Muscle layer of duodenum (tissue), 2 donors: ENCODE measurements around the gene CTTNBP2.

ENCODE experiments used
- H3K27ac ChIP-seq: one replicate; pipeline ENCODE4 v1.7.0; 2013; ENCODE audit warnings: mild to moderate bottlenecking, low read length
- H3K27me3 ChIP-seq: one replicate; pipeline ENCODE4 v1.7.0; 2013; ENCODE audit warnings: low read depth, mild to moderate bottlenecking, control low read depth, low read length
- H3K36me3 ChIP-seq, 2 donors: one replicate each; pipeline ENCODE4 v1.7.0; 2013; ENCODE audit warnings: low read length in 2 of 2, control low read depth in 1 of 2, mild to moderate bottlenecking in 1 of 2; ENCODE audit not compliant: insufficient read depth in 2 of 2, control insufficient read depth in 1 of 2
- H3K4me1 ChIP-seq, 2 donors: one replicate each; pipeline ENCODE4 v1.7.0; 2013; ENCODE audit warnings: low read length in 2 of 2, mild to moderate bottlenecking in 2 of 2, control low read depth in 1 of 2, moderate library complexity in 1 of 2; ENCODE audit not compliant: insufficient read depth in 2 of 2, control insufficient read depth in 1 of 2
- H3K4me3 ChIP-seq, 2 donors: one replicate each; pipeline ENCODE4 v1.7.0; 2013; ENCODE audit warnings: low read length in 2 of 2, low read depth in 1 of 2, mild to moderate bottlenecking in 1 of 2
- H3K9me3 ChIP-seq, 2 donors: one replicate each; pipeline ENCODE4 v1.7.0; 2013; ENCODE audit warnings: low read length in 2 of 2, control low read depth in 1 of 2, mild to moderate bottlenecking in 1 of 2; ENCODE audit not compliant: control insufficient read depth in 1 of 2
- donor health status: healthy.

Gene CTTNBP2

GRCh38 chr7:117869374-117869773 is 3.9 kb downstream of the CTTNBP2 start:
- Histone ChIP-seq H3K27ac (no peak overlapping the region), H3K4me3 (no peak overlapping the region), H3K4me1 (peaks cover 0 to 19% of the 10 kb centered on the region in 2 donors), H3K36me3 (no peaks in the 10 kb centered on the region), H3K27me3 (no peaks in the 10 kb centered on the region), H3K9me3 (no peaks in the 10 kb centered on the region)

GRCh38 chr7:117863618-117864017 is 9.6 kb downstream of the CTTNBP2 start:
- Histone ChIP-seq H3K27ac (no peak overlapping the region), H3K36me3 (no peaks in the 10 kb centered on the region), H3K4me3 (no peak overlapping the region), H3K27me3 (no peaks in the 10 kb centered on the region), H3K9me3 (no peaks in the 10 kb centered on the region), H3K4me1 (peaks cover 0 to 8% of the 10 kb centered on the region in 2 donors)

GRCh38 chr7:117862378-117862777 is 10.9 kb downstream of the CTTNBP2 start:
- no peaks in the 10 kb centered on the region for H3K27me3 ChIP-seq
- H3K27ac ChIP-seq, result no peak overlapping the region
- H3K4me3 ChIP-seq, result no peak overlapping the region
- peaks cover 0 to 8% of the 10 kb centered on the region in 2 donors for H3K4me1 ChIP-seq
- H3K36me3 ChIP-seq, result no peaks in the 10 kb centered on the region
- no peaks in the 10 kb centered on the region for H3K9me3 ChIP-seq

GRCh38 chr7:117859246-117859812 is 13.9 kb downstream of the CTTNBP2 start:
- peaks cover 0 to 8% of the 10 kb centered on the region in 2 donors for H3K4me1 ChIP-seq

DNA sequence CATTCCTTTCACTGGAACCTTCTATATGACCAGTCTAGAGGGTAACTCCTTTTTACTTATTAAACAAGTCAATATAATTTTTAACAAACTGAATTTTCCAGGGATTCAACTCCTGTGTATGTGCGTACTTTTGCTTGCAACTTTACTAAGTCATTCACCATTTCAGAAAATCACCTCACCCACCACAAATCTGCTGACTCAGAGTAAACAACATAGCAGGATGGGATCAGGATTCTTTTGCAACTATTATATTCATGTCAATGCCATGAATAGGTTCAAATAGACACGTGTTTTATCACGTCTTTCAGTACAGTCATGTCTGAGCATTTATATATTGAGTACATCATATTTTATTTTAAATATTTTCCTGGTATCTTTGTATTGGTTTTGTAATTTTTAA is 14.5 kb downstream of the CTTNBP2 start:
- no peaks in the 10 kb centered on the region for H3K36me3 ChIP-seq
- H3K4me3 ChIP-seq, result no peak overlapping the region
- H3K27ac ChIP-seq, result no peak overlapping the region
- H3K9me3 ChIP-seq, result no peaks in the 10 kb centered on the region
- H3K4me1 ChIP-seq, result peaks cover 0 to 4% of the 10 kb centered on the region in 2 donors
- no peaks in the 10 kb centered on the region for H3K27me3 ChIP-seq

More at GRCh38 chr7:117859246-117859812, 13.9 kb downstream of the CTTNBP2 start:
- Histone ChIP-seq H3K36me3 (no peaks in the 10 kb centered on the region), H3K9me3 (no peaks in the 10 kb centered on the region), H3K4me3 (no peak overlapping the region), H3K27ac (no peak overlapping the region), H3K27me3 (no peaks in the 10 kb centered on the region)

GRCh38 chr7:117857718-117858117 is 15.5 kb downstream of the CTTNBP2 start:
- H3K4me1 ChIP-seq, result no peaks in the 10 kb centered on the region
- H3K36me3 ChIP-seq, result no peaks in the 10 kb centered on the region
- no peaks in the 10 kb centered on the region for H3K27me3 ChIP-seq
- no peak overlapping the region for H3K27ac ChIP-seq
- H3K4me3 ChIP-seq, result no peak overlapping the region
- no peaks in the 10 kb centered on the region for H3K9me3 ChIP-seq

- H3K27ac ChIP-seq, result no peak overlapping the region
- H3K4me3 ChIP-seq, result no peak overlapping the region
- no peaks in the 10 kb centered on the region for H3K4me1 ChIP-seq
- no peaks in the 10 kb centered on the region for H3K27me3 ChIP-seq
- no peaks in the 10 kb centered on the region for H3K9me3 ChIP-seq
- no peaks in the 10 kb centered on the region for H3K36me3 ChIP-seq
These were observed 17.0 kb downstream of the CTTNBP2 start for GRCh38 chr7:117856196-117856595.

DNA sequence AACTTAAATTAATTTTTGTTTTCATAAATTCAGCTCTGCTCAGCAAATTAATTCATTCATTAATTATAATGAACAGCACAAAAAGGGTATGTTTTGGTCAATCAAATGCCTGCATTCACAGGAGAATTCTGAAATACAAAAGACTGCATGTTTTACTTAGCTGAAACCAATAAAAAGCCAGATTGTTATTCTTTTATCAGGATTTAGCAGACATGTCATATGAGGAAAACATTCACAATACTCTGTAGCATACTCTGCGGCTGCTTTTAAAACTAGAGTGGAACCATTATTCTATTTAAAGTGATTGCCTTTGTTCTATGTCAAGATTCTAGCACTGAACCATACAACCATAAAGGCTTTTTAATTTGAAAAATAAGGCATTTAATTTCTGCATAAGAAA is 19.1 kb downstream of the CTTNBP2 start:
- H3K27ac ChIP-seq, result no peak overlapping the region
- no peaks in the 10 kb centered on the region for H3K27me3 ChIP-seq
- H3K9me3 ChIP-seq, result no peaks in the 10 kb centered on the region
- H3K4me1 ChIP-seq, result no peaks in the 10 kb centered on the region
- no peaks in the 10 kb centered on the region for H3K36me3 ChIP-seq
- no peak overlapping the region for H3K4me3 ChIP-seq

DNA sequence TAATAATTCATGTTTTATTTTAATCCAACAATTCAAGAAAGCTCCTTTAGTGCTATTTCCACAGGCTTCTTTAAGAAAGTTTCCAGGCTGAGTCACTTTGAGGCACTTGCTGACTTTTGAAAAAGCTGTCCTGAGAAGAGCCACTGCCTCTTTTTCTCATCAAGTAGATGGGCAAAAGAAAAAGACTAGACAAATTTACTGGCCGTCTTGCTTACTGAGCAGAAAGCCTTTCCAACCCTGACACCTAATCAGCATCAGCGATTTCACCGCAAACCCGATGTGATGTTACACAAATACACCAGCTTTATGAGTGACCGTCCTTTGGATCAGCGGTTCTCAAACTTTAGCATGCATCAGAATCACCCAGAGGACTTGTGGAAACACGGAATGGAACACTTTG is 24.3 kb downstream of the CTTNBP2 start:
- Histone ChIP-seq H3K4me3 (no peak overlapping the region), H3K36me3 (peaks cover 0 to 5% of the 10 kb centered on the region in 2 donors), H3K9me3 (no peaks in the 10 kb centered on the region), H3K27me3 (no peaks in the 10 kb centered on the region), H3K4me1 (no peaks in the 10 kb centered on the region), H3K27ac (no peak overlapping the region)

- no peak overlapping the region for H3K4me3 ChIP-seq
- H3K9me3 ChIP-seq, result no peaks in the 10 kb centered on the region
- H3K27me3 ChIP-seq, result no peaks in the 10 kb centered on the region
- peaks cover 0 to 8% of the 10 kb centered on the region in 2 donors for H3K36me3 ChIP-seq
- no peaks in the 10 kb centered on the region for H3K4me1 ChIP-seq
- no peak overlapping the region for H3K27ac ChIP-seq
These were observed 28.6 kb downstream of the CTTNBP2 start for GRCh38 chr7:117844678-117845077.

DNA sequence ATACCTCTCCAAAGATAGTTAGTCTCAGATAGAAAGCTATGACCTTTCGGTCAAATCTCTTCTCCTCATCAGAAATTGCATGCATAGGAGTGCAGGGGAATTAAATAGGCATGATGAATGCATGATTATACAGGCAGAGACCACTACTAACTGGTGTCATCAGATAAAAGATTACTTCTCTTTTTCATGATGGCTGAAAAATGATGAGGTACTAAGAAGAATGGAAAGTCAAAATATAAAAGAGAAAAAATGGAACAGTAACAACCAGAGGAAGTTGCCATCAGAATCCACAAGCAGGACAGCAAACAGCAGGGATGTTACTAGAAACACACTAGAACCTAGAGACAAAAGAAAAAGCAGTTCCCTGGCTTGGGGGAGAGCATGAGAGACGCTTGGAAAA is 31.6 kb downstream of the CTTNBP2 start:
- no peaks in the 10 kb centered on the region for H3K9me3 ChIP-seq
- H3K27ac ChIP-seq, result no peak overlapping the region
- peaks cover 0 to 8% of the 10 kb centered on the region in 2 donors for H3K36me3 ChIP-seq
- H3K27me3 ChIP-seq, result no peaks in the 10 kb centered on the region
- H3K4me1 ChIP-seq, result no peaks in the 10 kb centered on the region
- H3K4me3 ChIP-seq, result no peak overlapping the region

DNA sequence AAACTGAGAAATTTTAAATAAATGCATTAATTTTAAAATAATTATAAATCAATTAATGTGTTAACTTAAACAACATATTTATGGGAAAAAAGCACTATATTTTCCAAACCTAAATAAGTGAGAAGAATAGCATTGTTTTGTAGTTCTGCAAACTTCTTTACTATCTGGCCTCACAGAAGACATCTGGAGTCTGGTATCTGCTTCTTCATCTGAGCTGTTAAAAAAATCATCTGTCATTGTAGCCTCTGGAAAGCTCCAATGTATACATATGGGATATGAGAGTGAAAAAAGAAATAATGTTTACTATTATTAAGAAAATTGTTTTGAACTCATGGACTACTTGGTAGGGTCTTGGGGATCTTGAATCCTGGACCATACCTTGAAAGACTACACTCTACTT is 32.2 kb downstream of the CTTNBP2 start:
- Histone ChIP-seq H3K27me3 (no peaks in the 10 kb centered on the region), H3K9me3 (no peaks in the 10 kb centered on the region), H3K27ac (no peak overlapping the region), H3K4me3 (no peak overlapping the region), H3K4me1 (no peaks in the 10 kb centered on the region), H3K36me3 (peaks cover 0 to 8% of the 10 kb centered on the region in 2 donors)
